Testis (tissue), 2 donors: ENCODE measurements around the gene HERC4.

Experiments used
- CTCF ChIP-seq, 3 experiments: fragments of 450-650 bp in 2 of 3; fragments of 200-600 bp in 1 of 3; sonication (generic) in 1 of 3; IDR thresholded peaks; one replicate each; pipeline ENCODE4 v1.5.1; 2016 to 2019; ENCODE audit warnings: antibody characterized with exemption in 3 of 3, mild to moderate bottlenecking in 2 of 3, moderate library complexity in 1 of 3
- POLR2A ChIP-seq: fragments of 450-650 bp; IDR thresholded peaks from one replicate; pipeline ENCODE4 v1.6.1; 2017; ENCODE audit warnings: antibody characterized with exemption, mild to moderate bottlenecking, moderate library complexity

GRCh38 chr10:68084469-68084868 is 9.4 kb upstream of the HERC4 start:
- TF ChIP-seq CTCF (IDR thresholded peaks at IDR 0.05) = no peak
- no peak for TF ChIP-seq POLR2A
